ACHN (cell line): ENCODE data around the gene PPP1R1B.

Experiments used
- DNase-seq: peaks from one replicate; pipeline ENCODE4 v3.0.0-alpha.2; 2015
- in situ Hi-C: cut with HindIII; loops from 2 replicates; pipeline ENCODE4 v1.10.0; 2017; ENCODE audit warnings: low sequenced_read_pairs, low pct_ligation_motif_present, low pct_unique_long_range_greater_than_20kb

PPP1R1B gene

GRCh38 chr17:39662551-39663339 lies 36.0 kb downstream of the PPP1R1B start:
- in situ Hi-C loops, result no loop called here
- DNase-seq, result no peak

- in situ Hi-C loops, result no loop called here
- no peak for DNase-seq
Measured at GRCh38 chr17:39663340-39663687, 36.6 kb downstream of the PPP1R1B start.

- DNase-seq, result peak; percentile 18
Measured at GRCh38 chr17:39663688-39664580, 37.2 kb downstream of the PPP1R1B start.

GRCh38 chr17:39664581-39665561 lies 38.1 kb downstream of the PPP1R1B start, which contains the start of gene TCAP:
TSS of gene TCAP (plus strand) at chr17:39665349. CDS start at chr17:39665360, 11 bp downstream.
- in situ Hi-C loops, result no loop called here
- DNase-seq, result no peak

More at GRCh38 chr17:39663688-39664580, 37.2 kb downstream of the PPP1R1B start:
- in situ Hi-C loops, result no loop called here

DNA sequence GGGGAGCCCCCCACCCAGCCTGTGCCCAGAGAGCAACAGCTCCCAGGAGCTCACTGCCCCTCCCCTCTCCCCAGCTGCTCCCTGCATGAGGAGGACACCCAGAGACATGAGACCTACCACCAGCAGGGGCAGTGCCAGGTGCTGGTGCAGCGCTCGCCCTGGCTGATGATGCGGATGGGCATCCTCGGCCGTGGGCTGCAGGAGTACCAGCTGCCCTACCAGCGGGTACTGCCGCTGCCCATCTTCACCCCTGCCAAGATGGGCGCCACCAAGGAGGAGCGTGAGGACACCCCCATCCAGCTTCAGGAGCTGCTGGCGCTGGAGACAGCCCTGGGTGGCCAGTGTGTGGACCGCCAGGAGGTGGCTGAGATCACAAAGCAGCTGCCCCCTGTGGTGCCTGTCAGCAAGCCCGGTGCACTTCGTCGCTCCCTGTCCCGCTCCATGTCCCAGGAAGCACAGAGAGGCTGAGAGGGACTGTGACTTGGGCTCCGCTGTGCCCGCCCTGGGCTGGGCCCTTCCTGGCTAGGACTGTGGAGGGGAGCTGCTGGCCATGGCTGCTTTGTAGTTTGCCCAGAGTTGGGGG lies 39.0 kb downstream of the PPP1R1B start:
- DNase-seq, result peak; percentile 32
- in situ Hi-C loops, result no loop called here

DNA sequence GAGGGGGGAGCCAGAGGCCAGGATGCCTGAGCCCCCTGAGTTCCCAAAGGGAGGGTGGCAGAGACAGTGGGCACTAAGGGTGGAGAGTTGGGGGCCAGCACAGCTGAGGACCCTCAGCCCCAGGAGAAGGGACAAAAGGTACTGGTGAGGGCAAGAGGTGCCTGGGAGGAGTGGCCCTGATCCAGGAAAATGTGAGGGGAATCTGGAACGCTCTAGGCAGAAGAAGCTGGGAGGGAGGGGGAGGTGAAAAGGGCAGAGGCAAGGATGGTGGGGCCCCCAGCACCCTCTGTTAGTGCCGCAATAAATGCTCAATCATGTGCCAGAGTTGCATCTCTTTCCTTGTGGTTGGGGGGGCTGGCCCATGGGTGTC lies 39.5 kb downstream of the PPP1R1B start:
- no peak for DNase-seq
- in situ Hi-C loops, result no loop called here

DNA sequence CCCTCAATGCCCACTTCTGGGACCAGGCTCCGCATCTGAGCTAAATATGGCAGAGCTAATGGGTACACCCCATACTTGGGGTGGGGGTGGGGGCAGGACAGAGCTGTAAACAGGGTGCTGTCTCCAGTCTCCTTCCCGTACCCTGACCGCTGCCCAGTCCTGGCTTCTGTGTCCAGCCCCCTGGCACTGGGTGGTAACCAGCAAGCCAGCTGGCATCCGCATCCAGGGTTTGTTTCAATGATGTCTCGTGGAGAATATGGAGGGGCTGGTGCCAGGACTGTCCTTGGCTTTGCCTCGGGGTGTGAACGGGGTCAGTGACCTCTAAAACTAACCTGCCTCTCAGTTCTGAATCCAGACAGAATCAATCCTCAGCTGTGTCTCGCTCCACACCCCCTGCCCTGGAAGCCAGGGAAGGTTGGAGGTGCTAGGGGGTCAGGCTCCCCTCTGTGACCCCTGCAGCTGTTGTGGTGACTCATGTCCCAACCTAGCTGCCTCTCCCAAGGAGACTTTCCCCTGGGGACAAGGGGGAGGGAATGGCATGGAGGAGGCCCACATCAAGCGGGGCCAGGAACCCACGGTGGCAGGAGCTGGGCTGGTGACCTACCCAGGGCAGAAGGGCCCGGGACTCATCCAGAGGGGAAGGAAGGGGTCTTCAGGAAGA lies 40.0 kb downstream of the PPP1R1B start:
- in situ Hi-C loops, result no loop called here
- no peak for DNase-seq

- DNase-seq, result no peak
Measured at GRCh38 chr17:39667262-39667944, 40.7 kb downstream of the PPP1R1B start.

DNA sequence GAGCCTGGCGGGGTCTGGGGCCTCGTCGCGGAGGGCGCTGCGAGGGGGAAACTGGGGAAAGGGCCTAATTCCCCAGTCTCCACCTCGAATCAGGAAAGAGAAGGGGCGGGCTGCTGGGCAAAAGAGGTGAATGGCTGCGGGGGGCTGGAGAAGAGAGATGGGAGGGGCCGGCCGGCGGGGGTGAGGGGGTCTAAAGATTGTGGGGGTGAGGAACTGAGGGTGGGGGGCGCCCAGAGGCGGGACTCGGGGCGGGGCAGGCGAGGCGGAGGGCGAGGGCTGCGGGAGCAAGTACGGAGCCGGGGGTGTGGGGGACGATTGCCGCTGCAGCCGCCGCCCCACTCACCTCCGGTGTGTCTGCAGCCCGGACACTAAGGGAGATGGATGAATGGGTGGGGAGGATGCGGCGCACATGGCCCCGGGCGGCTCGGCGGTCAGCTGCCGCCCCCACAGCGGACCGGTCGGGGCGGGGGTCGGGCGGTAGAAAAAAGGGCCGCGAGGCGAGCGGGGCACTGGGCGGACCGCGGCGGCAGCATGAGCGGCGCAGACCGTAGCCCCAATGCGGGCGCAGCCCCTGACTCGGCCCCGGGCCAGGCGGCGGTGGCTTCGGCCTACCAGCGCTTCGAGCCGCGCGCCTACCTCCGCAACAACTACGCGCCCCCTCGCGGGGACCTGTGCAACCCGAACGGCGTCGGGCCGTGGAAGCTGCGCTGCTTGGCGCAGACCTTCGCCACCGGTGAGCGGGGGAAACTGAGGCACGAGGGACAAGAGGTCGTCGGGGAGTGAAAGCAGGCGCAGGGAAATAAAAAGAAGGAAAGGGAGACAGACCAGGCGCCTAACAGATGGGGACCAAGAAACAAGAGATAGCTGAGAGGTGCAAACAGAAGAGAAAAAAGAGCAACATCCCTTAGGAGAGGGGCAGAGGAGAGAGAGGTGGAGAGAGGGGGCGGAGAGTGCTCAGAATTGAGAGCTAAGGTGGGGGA lies 41.5 kb downstream of the PPP1R1B start, which contains the start of gene PNMT:
Gene PNMT (plus strand): TSS at position 509 of the 980 bp plus-strand sequence. CDS start 23 bp downstream, at position 532.
- in situ Hi-C loops, result no loop called here
- DNase-seq, result peak; percentile 72

More at GRCh38 chr17:39667262-39667944, 40.7 kb downstream of the PPP1R1B start:
- in situ Hi-C loops, result no loop called here

GRCh38 chr17:39669897-39670735 lies 43.4 kb downstream of the PPP1R1B start:
- no peak for DNase-seq
- in situ Hi-C loops, result no loop called here

DNA sequence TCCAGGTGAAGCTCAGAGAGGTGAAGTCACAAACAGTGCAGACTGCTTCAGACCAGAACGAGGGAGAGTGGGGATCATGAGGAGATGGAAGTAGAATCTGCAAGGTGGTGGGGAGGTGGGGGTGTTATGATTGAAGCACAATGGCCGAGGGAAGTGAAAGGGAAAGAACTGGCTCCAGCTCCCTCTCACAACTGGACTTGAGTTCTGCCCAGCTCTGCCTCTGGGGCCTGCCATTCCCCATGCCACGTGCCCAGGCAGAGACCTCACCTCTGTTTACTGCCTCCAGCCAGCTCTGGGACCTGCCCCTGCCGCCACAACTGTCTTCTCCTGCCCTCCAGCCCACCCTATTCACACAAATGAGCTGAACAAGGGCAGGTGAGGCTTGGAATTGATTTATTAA lies 44.0 kb downstream of the PPP1R1B start:
- in situ Hi-C loops, result no loop called here
- DNase-seq, result no peak

DNA sequence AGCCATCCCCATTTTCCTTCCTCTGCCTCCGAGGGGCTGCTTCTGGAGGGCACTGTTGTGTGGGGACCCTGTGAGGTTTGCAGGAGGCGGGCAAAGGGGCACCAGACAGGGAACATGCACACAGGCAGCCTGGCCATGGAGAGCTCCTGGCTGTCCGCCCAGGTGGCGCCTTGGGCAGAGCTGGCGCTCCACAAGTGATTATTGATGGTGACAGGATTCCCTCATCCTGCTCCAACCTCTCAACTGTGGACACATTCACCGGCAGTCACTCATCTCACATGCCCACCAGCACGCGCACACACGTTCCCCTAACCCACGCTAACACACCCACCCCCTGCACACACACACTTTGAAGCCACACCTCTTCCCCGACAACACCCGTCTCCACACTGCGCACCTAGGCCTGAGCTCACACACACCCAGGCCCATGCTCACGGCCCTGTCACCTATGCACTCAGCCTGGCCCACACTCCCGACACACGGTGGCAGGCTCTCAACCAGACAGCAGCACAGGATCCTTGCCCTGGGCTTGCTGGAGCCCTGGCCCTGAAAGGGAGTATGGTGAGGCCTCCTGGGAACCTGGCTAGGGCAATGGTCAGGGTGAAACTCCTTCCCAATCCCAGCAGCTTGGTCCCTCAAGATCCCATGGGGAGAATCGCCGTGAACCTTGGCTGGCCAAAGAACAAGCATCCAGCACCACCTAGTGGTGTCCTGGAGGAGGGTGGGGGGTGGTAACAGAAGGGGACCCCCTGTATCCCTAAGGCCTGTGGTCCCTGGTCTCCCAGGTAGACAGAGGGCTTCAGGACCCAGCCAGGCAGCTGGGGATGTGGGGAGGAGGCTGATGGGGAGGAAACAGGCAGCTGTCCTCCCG lies 45.1 kb downstream of the PPP1R1B start:
- peak; percentile 47 for DNase-seq

DNA sequence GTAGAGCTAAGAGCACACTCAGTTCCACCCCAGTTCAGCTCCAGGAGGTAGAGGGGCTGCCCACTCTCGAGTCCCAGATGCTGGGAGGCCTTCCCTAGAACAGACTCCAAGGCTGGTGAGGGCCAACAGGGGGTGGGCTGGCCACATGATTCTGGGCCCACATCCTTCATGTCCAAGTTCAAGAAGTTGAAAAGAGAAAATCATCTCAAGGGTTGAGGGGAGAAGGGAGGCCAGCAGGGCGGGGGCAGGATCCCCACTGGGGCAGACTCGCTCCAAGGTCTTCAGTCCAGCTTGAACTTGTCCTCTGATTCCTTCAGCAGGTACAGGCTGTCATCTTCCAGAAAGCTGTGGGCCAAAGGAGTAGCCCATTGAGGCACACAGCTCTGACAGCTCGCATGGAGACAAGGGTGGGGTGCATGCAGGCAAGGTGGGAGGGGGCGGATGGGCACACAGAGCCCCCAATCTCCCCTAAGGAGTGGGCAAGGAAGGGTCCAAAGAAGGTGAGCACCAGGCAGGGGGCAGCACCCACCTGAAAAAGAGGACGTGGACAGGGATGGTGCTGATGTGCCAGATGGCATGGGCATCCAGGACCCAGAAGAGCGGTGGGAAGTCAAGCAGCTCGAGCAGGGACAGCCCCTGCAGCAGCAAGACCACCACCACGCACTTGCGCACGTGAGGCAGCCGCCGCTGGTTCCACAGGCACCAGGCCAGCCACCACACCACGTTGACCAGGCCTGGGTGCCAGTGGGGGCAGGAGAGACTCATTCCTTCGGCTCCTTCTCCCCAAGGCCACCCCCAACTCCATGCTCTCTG lies 46.0 kb downstream of the PPP1R1B start:
- in situ Hi-C loops, result no loop called here
- DNase-seq, result no peak

More for the DNA sequence above, 45.1 kb downstream of the PPP1R1B start:
- in situ Hi-C loops, result no loop called here
